Hippocampal formation (tissue), 2 donors: ENCODE data around the gene ELAC1.
"Not testable (repeated sequence)": the region's sequence is repeated elsewhere in the genome, so short reads cannot be mapped to it uniquely, and the experiment has no call there.

Experiments used
- DNase-seq, 2 donors: peaks; one replicate each; lab custom pipeline; 2025; lab: John Stamatoyannopoulos, UW

Gene ELAC1

DNA sequence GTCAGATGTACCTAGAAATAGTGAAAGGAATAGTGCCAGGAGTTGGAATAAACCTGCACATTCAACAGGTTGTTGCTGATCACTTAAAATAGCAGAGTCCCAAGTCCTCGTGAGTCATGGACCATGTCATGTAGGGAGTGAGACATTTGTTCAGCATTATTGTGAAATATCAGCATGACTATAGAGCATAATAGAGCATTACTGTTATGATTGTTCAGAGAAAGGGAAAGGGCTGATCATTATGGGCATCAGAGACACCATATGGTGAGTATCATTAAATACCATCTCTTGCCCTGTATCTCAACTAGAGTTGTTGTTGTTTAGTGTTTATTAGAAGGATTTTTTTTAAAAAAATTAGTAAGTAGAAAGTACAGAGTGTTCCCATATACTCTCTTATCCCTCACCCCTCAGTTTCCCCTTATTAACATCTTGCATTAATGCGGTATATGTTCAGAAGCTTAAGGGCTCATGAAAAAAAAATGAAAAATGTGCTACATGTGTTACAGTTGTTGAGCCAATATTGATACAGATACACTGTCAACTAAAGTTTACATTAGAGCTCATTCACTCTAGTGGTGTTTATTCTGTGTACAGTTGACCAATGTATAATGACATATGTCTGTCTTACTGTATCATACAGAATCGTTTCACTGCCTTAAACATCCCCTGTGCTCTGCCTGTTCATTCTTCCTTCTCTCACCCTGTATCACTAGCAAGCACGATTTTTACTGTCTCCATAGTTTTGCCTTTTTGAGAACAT, 5.7 kb downstream of the ELAC1 start:
- no peak for DNase-seq

DNA sequence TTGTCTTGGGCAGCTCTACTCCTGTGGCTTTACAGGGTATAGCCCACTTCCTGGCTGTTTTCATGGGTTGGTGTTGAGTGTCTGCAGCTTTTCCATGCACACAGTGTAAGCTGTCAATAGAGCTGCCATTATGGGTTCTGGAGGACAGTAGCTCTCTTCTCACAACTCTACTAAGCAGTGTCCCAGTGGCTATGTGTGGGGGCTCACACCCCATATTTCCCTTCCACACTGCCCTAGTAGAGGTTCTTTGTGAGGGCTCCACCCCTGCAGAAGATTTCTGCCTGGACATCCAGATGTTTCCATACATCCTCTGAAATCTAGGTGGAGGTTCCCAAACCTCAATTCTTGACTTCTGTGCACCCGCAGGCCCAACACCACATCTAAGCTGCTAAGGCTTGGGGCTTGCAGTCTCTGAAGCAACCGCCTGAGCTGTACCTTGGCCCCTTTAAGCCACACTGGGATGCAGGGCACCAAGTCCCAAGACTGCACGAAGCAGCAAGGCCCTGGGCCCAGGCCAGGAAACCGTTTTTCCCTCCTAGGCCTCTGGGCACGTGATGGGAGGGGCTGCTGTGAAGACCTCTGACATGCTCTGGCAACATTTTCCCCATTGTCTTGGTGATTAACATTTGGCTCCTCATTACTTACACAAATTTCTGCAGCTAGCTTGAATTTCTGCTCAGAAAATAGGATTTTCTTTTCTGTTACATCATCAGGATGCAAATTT, 9.4 kb downstream of the ELAC1 start:
- DNase-seq: no peak

DNA sequence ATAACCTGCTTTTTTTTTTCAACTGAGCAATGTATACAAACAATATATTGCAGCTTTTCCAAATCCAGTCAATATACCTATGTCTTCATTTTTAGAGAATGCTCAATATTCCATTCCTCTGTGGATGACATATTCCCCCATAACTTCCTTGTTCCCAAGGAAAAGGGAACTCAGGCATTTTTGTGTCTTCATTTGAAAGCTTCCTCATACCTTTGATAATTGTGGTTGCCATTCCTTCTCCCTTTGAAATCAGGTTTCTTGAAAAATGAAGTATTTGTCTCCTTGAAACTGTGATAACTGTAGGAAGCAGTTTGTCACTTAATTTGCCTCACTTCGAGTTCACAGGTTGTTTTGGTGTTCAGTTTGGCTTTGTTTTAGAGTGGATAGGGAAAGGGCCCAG, 13.5 kb downstream of the ELAC1 start:
- no peak for DNase-seq

DNA sequence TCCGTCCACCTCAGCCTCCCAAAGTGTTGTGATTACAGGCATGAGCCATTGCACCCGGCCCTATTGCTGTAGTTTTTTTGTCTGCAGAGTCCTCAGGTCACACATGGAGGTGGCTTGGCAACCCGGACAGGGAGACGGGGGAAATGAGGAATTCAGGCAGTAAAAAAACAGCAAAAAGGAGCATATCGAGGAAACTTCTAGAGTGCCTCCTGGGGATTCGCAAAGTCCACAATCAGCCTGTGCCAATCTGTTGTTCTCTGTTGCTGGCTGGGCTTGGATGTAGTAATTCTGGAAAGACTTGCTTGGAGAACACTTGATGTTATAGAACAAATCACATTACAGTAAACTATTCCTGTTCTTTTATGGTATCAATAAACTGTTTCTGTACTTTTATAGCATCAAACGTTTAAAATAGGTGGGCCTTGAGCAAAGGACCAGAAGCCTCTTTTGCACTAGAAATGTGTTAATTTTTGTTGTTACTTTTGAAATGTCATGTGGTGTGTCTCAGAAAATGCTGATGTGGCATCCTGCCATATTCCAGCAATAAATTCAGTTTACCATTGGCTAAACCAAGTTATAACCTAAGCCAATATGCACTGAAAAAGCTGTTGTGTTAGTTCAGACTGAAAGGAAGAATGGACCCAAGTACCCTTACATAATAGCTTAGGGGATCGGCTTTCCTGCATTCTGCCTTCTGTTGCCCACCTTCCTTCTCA, 14.4 kb downstream of the ELAC1 start:
- no peak for DNase-seq

DNA sequence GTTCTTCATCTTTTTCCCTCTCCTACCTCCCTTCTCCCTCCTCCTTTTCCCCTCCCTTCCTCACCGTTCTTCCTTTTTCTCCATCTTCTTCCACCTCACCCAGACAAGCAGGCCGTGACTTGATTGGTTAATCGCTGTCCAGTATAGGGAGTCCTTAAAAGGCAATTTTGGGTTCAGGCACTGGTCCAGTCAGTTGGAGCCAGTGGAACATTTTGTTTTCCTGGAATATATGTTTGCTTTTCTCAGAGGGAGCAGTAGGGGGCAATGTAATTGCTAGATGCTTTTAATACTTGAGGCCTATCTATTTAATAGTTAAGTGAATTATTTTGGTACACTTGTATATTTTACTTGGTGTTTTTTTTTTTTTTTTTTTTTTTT, 15.0 kb downstream of the ELAC1 start:
- no peak for DNase-seq

DNA sequence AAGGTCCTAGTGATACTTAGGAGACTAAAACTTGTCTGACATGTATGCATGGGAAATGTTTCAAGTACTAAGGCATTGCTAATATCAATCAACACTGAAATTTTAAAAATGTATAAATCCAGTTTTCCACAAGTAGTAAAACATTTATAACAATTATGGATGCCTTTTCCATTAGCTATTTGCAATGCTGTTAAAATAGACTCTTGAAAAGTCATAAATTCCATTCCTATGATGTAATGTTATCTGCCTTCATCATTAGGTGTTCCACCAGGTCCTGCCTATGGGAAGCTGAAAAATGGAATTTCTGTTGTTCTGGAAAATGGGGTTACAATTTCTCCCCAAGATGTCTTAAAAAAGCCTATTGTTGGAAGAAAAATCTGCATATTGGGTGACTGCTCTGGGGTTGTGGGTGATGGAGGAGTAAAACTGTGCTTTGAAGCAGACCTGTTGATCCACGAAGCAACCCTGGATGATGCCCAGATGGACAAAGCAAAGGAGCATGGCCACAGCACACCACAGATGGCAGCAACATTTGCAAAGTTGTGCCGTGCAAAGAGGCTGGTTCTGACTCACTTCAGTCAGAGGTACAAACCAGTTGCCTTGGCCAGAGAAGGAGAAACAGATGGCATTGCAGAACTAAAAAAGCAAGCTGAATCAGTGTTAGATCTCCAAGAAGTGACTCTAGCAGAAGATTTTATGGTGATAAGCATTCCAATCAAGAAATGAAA, 18.7 kb downstream of the ELAC1 start:
- no peak for DNase-seq

DNA sequence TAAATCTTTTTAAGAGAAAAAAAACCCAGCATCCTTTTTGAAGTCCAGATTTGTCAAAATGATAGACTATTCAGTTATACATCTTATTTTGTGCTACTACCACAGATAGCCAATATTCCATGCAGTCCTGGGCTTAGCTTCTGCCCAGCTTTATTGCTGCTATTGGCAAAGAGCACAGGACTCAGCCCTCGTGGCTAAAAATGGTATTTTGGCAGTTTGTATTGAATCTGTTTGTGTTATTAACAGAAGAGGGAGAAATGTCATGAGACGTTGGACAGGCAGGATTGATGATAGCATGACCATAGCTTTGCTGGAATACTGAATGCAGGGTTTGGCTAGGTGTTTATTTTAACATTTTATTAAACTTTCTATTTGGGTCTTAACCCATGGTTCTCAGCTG, 19.4 kb downstream of the ELAC1 start:
- DNase-seq: no peak

DNA sequence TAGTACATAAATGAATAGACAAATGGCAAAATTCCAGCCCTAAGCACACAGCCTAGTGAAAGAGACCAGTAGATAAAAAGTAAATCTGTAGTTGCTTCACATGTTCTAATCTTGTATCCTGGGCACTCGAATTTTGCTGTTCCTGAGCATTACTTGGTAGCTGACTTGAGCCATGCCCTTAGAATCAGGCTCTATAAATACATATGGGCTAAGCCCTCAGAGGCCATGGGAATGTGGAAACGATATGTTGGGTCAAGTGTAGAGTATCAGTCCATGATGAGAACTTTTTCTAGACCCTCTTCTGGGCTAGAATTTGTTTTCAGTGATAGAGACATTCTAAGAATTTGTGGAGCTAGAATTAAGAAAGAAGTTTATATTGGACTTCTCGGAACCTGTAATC, 21.9 kb downstream of the ELAC1 start:
- no peak for DNase-seq

DNA sequence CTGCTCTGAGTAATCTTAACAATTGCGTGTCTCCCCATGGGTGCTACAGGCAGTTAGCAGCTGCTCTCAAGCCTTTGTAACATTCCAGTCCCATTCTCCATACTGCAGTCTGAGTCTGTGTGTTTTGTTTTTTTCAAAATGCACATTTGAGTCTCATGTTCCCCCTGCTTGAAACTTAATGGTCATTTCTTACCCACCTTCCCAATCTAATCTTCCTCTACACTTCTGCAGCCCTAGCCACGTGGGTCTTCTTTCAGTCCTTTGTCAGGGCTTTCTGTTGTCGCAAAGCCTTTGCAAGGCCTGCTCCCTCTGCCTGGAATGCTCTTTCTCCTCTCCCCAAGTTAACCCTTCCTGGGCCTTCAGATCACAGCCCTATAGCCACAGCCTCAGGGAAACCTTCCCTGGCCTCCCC, 24.5 kb downstream of the ELAC1 start:
- DNase-seq: no peak

DNA sequence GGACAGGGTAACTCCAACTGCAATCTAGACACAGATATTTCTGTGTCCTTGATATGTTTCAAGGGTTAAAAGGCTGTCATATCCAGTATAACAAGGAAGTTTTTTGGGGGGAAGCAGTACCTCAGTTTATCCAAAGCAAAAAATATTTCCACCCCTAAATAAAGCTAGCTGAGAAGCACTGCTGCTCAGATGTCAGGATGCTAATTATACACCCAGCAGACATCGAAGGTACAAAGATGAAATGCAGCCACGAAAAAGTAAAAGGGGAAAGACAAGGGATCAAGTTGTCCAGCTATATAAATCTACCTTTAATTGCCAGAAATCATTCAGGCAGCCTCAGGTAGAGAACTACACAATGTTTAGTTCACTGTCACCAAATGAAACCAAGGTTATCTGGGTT, 26.2 kb downstream of the ELAC1 start:
- DNase-seq: no peak

DNA sequence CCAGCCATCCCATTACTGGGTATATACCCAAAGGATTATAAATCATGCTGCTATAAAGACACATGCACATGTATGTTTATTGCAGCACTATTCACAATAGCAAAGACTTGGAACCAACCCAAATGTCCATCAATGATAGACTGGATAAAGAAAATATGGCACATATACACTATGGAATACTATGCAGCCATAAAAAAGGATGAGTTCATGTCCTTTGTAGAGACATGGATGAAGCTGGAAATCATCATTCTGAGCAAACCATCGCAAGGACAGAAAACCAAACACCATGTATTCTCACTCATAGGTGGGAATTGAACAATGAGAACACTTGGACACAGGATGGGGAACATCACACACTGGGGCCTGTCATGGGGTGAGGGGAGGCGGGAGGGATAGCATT, 35.3 kb downstream of the ELAC1 start:
- DNase-seq: not testable (repeated sequence)

DNA sequence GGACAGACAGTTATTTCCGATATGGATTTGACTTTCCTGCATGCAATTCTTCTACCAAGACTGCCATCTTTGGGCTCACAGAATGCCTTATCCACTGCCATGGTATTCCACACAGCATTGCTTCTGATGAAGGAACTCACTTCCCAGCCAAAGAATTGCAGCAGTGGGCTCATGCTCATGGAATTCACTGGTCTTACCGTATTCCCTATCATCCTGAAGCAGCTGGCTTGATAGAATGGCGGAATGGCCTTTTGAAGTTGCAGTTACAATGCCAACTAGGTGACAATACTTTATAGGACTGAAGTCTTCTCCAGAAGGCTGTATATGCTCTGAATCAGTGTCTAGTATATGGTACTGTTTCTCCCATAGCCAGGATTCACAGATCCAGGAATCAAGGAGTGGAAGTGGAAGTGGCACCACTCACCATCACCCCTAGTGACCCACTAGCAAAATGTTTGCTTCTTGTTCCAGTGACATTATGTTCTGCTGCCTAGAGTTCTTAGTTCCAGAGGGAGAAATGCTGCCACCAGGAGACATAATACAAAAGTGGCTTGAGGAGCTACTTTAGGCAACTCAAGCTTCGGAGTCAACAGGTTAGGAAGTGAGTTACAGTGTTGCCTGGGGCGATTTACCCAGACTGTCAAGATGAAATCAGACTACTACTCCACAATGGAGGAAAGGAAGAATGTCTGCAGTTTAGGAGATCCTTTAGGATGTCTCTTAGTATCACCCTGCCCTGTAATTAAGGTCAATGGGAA, 38.4 kb downstream of the ELAC1 start:
- no peak for DNase-seq

DNA sequence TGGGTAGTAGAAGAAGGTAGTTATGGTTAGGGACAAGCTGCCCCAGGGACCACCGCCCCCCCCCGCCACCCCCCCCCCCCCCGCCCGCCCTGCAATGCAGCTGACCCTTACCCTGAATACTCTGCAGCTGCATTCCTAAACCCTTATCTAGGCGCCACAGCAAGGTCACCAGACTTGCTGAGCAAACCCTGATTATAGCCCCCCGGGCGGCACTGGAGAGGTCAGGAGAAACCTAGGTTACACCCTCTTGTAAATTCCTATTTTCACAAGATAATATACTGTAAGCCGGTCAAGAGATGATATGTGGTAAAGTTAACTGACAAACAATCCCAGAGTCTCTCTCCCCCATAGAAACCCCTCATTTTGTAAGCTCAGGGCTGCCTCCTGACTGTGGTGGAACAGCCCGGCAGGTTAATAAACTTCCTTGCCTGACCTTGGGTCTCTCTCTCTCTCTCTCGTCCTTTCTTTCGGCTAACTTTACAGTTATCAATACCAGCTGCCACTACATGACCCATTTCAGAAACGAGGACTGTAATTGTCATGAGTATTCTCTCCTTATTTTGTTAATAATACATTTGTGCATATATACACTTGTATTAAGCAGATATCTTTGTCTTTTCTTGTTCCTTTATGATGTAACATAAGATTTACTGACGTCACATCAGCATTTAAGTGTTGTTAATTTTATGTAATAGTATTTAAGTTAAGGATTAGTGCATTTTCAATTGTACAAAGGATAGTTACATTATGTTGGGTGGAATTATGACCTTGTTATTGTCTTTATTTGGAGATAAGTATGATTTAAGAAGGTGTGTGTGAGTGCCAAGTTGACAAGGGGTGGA, 39.3 kb downstream of the ELAC1 start:
- no peak for DNase-seq

DNA sequence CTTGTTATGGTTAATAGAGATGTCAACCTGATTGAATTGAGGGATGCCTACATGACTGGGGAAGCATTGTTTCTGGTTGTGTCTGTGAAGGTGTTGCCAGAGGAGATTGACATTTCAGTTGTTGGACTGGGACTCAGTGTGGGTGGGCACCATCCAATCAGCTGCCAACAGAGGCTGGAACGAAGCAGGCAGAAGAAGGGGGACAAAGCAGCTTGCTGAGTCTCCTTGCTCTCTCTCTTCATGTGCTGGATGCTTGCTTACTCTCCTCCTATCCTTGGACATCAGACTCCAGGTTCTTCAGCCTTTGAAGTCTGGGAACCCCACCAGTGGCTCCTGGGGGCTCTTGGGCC, 39.9 kb downstream of the ELAC1 start:
- DNase-seq: no peak

DNA sequence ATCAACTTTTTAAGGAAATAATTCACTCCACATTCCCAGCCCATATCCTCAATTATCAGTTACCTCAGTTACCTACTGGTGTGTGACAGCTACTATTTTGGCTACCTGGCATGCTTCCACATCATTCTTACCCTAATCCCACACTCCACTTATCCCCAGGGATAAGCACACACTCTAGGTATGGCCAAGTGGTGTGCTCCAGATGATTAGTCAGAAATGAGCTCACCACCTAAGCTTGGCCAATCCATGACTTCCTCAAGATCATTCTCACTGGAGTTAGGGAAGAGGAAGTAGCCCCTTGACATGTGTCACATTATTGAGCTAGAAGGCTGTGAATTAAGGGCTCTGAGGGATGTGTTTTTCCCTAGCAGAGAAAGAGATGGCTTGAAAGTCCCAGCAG, 41.2 kb downstream of the ELAC1 start:
- no peak for DNase-seq

DNA sequence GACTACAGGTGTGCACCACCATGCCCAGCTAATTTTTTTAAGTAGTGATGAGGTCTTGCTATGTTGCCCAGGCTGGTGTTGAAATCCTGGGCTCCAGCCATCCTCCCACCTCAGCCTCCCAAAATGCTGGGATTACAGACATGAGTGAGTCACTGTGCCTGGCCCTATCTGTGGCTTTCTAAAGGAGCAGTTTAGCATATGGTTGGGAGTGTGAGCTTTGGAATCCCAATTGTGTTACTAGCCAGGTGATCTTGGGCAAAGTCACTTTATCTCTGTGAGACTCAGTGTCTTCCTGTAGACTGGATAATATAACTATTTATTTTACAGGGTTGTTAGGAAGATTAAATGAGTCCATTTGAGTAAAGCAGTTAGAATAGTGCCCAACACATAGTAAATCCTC, 42.4 kb downstream of the ELAC1 start:
- DNase-seq: no peak

DNA sequence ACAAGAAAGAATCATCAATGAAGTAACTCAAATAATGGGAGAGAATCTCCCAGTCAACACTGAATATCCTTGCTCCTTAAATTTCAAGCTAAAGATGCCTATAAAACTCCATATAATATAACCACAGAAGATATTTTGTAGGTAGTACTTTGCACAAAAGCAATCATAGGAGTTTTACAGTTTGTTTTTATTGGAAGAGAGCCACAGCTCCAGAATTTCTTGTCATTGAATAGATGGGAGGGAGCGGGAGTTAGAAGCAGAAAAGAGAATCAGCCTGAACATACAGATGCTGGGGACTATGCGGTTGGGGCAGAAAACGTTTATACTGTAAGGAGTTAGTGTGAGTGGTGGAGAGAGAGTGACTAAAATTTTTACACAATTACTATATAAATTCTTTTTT, 43.9 kb downstream of the ELAC1 start:
- DNase-seq: no peak

DNA sequence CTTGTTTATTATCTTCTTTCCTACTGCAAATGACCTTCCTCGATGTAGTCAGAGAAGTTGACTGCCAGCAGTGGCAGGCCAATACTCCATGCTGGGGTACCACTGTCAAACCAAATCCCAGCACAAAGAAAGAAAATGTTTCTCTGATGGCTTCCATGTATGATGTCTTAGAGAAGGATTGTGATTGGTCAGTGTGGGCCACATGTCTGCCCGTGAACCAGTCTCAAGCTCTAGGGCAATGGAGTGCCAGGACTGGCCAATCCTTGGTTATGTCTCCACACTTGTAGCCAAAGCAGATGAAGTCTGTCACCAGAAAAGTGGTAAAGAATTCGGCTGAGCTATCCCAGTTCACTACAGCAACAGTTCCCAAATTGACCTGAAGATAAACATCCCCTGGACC, 44.6 kb downstream of the ELAC1 start:
- no peak for DNase-seq

DNA sequence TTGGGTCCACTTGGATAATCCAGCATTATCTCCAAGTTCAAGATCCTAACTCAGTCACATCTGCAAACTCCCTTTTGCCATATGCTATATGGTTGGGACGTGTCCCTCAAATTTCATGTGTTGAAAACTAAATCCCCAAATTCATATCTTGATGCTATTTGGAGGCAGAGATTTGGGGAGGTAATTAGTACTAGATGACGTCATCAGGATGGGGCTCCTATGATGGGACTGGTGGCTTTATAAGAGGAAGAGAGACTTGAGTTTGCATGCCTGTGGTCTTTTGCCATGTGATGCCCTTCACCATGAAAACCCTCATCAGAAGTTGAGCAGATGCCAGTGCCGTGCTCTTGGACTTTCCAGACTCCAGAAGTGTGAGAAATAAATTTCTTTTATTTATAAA, 45.4 kb downstream of the ELAC1 start:
- DNase-seq: no peak

DNA sequence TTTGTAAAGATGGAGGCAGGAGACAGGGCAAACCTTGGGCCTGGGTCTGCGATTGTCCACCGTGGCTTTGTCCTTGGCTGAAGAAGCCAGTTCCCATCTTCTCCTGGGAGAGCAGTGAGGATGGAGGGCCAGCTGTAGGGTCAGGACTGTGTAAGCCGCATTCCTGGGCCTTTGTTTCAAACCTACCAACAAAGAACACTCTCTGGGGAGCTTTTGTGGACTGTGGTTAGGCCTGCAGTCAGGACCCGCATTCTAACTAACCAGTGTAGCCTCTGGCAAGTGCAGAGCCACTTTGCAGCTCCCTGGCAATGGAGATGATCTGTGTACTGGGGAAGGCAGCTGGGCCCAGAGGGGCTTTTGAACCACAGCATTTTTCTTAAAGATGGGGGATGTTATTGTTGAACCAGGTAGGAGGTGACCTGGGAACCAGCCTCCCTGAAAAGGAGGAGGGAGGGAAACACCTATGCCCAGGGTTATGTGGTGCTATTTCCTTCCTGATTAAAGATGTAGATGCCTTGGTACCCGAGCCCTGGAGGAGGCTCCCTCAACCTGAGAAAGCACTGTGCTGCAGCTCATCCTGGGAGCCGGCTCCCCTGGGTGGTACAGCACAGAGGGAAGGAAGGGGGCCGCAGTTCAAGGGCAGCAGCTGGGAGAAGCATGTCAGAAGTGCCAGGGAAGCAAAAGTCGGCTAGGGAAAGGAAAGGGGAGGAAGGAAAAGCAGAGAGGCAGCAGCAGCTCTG, 49.5 kb downstream of the ELAC1 start:
- no peak for DNase-seq
